Amniotic epithelial cell (primary cell): ENCODE measurements around the gene IVNS1ABP.
"Not testable (repeated sequence)": the region's sequence is repeated elsewhere in the genome, so short reads cannot be mapped to it uniquely, and the experiment has no call there.

Experiments
- DNase-seq: peaks from one replicate; pipeline ENCODE4 v3.0.0-alpha.2; 2010; ENCODE audit warnings: low read depth

The IVNS1ABP gene

GRCh38 chr1:185252404-185252803 is 64.6 kb downstream of the IVNS1ABP start:
- DNase-seq, result not testable (repeated sequence)

GRCh38 chr1:185251928-185252327 is 65.1 kb downstream of the IVNS1ABP start:
- DNase-seq, result not testable (repeated sequence)

GRCh38 chr1:185250063-185250462 is 67.0 kb downstream of the IVNS1ABP start:
- DNase-seq, result no peak

GRCh38 chr1:185249563-185249962 is 67.5 kb downstream of the IVNS1ABP start:
- DNase-seq, result no peak
